Mucosa of stomach (tissue), 1 donor: ENCODE data around the gene KRTAP4-5.
"Not testable (repeated sequence)": the region's sequence is repeated elsewhere in the genome, so short reads cannot be mapped to it uniquely, and the experiment has no call there.

Experiments used
- H3K27me3 ChIP-seq: one replicate; pipeline ENCODE4 v1.7.0; 2013; ENCODE audit warnings: mild to moderate bottlenecking, low read length; ENCODE audit not compliant: control insufficient read depth, insufficient read depth
- H3K36me3 ChIP-seq: one replicate; pipeline ENCODE4 v1.7.0; 2013; ENCODE audit warnings: low read length; ENCODE audit not compliant: control insufficient read depth, insufficient read depth
- H3K4me1 ChIP-seq: one replicate; pipeline ENCODE4 v1.7.0; 2013; ENCODE audit warnings: mild to moderate bottlenecking, low read length; ENCODE audit not compliant: control insufficient read depth, insufficient read depth
- H3K4me3 ChIP-seq: one replicate; pipeline ENCODE4 v1.7.0; 2013; ENCODE audit warnings: low read length
- H3K9ac ChIP-seq: one replicate; pipeline ENCODE4 v1.7.0; 2013; ENCODE audit warnings: mild to moderate bottlenecking, low read length, moderate library complexity
- H3K9me3 ChIP-seq: one replicate; pipeline ENCODE4 v1.7.0; 2013; ENCODE audit warnings: mild to moderate bottlenecking, low read length, moderate library complexity; ENCODE audit not compliant: control insufficient read depth
- donor health status: Pancreatic carcinoma.

Gene KRTAP4-5

DNA sequence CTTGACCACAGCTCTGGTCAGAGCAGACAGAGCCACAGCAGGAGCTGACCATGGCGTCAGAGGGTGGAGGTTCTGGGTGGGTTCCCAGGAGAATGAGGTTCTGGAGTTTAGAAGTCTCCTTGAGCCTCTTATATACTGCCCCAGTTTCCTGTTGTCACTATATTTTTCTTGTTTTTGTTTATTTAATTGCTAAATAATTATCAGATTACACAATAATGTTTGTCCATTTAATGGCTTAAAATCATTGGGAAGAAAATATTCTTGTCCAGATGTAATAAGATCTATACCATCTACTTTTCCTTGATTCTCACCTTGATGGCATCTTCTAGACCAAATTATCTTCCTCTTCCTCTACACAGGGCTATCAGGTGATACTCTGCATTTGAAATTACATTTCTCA lies 18.5 kb upstream of the KRTAP4-5 start, which contains the start of gene KRTAP4-3:
Gene KRTAP4-3 (minus strand): TSS at position 101 of the 400 bp plus-strand sequence. CDS start 49 bp downstream, at position 52.
- H3K9ac ChIP-seq, result no peak within 1 kb of the TSS
- no peak within 1 kb of the TSS for H3K4me3 ChIP-seq
- no peaks in the 10 kb centered on the region for H3K9me3 ChIP-seq
- no peaks in the 10 kb centered on the region for H3K36me3 ChIP-seq
- no peaks in the 10 kb centered on the region for H3K4me1 ChIP-seq
- no peaks in the 10 kb centered on the region for H3K27me3 ChIP-seq

DNA sequence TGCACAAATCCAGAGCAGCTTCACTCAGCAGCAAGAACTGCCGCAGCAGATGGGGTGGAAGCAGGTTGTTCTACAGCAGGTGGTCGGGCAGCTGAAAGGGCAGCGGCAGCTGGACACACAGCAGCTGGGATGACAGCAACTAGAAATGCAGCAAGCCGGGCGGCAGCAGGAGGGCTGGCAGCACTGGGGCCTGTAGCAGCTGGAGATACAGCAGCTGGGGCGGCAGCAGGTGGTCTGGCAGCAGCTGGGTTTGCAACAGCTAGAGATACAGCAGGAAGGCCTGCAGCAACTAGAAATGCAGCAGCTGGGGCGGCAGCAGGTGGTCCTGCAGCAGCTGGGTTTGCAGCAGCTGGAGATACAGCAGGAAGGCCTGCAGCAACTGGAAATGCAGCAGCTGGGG lies 17.9 kb upstream of the KRTAP4-5 start:
- H3K36me3 ChIP-seq, result no peaks in the 10 kb centered on the region
- no peak overlapping the region for H3K9ac ChIP-seq
- no peak overlapping the region for H3K4me3 ChIP-seq
- no peaks in the 10 kb centered on the region for H3K4me1 ChIP-seq
- no peaks in the 10 kb centered on the region for H3K27me3 ChIP-seq
- no peaks in the 10 kb centered on the region for H3K9me3 ChIP-seq

DNA sequence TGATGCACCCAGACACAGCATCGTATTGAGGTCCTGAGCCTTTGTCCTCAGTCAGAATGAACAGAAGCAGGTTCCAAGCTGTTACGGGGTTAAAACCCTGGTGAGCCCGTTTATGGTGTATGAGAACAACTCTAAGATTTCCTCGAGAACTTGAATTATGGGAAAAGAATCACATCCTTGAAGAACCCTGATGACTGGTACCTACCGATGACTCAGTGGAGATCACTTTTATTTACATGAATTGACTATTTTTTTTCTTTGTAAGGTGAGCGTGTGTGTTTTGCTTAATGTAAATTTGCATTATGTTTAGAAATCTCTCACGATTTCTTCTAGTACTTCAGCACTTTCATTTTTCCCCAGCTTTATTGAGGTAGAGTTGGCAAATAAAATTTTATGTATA lies 14.2 kb upstream of the KRTAP4-5 start:
- Histone ChIP-seq H3K4me3 (no peak overlapping the region), H3K4me1 (no peaks in the 10 kb centered on the region), H3K9me3 (no peaks in the 10 kb centered on the region), H3K9ac (no peak overlapping the region), H3K36me3 (no peaks in the 10 kb centered on the region), H3K27me3 (no peaks in the 10 kb centered on the region)

DNA sequence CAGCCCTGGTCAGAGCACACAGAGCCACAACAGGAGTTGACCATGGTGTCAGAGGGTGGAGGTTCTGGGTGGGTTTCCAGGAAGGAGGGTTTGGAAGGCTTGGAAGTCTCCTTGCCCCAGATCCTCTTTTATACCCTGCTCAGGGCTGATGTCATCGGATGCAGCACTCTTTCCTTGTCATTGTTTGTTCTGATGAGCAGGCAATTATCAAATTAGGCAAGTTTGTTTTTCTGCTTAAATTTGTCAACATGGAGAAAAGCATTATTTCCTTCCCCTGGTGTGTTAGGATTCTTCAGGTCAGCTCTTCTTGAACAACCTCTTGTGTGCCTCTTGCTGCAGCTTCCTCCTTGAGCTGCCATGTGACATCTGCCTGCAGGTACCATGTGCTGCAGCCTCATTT lies 11.0 kb upstream of the KRTAP4-5 start, which contains the start of gene KRTAP4-4:
Gene KRTAP4-4 (minus strand): TSS at position 101 of the 400 bp plus-strand sequence. CDS start 57 bp downstream, at position 44.
- no peaks in the 10 kb centered on the region for H3K27me3 ChIP-seq
- no peaks in the 10 kb centered on the region for H3K36me3 ChIP-seq
- H3K9ac ChIP-seq, result no peak within 1 kb of the TSS
- no peaks in the 10 kb centered on the region for H3K9me3 ChIP-seq
- H3K4me3 ChIP-seq, result no peak within 1 kb of the TSS
- H3K4me1 ChIP-seq, result no peaks in the 10 kb centered on the region

DNA sequence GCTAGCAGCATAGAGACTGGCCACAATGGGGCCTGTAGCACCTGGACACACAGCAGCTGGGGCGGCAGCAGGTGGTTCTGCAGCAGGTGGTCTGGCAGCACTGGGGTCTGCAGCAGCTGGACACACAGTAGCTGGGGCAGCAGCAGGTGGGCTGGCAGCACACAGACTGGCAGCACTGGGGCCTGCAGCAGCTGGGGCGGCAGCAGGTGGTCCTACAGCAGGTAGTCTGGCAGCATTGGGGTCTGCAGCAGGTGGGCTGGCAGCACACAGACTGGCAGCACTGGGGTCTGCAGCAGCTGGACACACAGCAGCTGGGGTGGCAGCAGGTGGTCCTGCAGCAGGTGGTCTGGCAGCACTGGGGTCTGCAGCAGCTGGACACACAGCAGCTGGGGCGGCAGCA lies 10.6 kb upstream of the KRTAP4-5 start:
- H3K27me3 ChIP-seq, H3K9ac ChIP-seq, H3K4me1 ChIP-seq, H3K36me3 ChIP-seq, H3K9me3 ChIP-seq, H3K4me3 ChIP-seq: not testable (repeated sequence)

DNA sequence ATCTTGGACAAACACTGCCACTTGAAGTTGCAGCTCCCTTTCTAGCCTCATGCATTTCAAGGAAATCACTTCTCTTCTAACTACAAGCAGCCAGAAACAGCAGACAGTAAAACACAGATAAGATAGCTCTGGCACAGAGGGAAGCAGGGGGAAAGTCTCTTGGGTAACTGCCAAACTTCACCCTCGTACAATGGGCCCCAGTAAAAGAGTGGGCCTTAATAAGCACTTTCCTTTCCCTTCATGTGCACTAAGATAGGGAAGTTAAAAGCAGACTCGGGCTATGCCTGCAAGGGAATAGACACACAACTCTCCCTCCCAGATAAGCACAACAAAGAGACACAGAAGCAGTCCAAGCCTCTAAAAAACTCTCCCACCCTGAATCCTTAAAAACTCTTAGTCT lies 4.2 kb upstream of the KRTAP4-5 start:
- H3K9me3 ChIP-seq, result no peaks in the 10 kb centered on the region
- H3K9ac ChIP-seq, result no peak overlapping the region
- H3K36me3 ChIP-seq, result no peaks in the 10 kb centered on the region
- H3K4me1 ChIP-seq, result no peaks in the 10 kb centered on the region
- no peaks in the 10 kb centered on the region for H3K27me3 ChIP-seq
- no peak overlapping the region for H3K4me3 ChIP-seq

DNA sequence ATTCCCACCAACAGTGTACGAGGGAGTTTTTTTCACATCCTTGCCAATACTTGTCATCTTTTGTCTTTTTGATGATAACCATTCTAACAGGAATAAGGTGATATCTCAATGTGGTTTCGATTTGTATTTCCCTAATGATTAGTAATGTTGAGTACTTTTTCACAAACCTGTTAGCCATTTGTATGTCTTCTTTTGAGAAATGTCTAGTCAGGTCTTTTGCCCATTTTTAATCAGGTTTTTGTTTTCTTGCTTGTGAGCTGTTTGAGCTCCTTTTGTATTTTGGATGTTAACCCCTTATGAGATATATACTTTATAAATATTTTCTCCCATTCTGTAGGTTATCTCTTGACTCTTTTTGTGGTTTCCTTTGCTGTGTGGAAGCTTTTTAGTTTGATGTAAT lies 1.9 kb upstream of the KRTAP4-5 start:
- H3K36me3 ChIP-seq, result no peaks in the 10 kb centered on the region
- H3K9ac ChIP-seq, result no peak overlapping the region
- H3K27me3 ChIP-seq, result no peaks in the 10 kb centered on the region
- no peaks in the 10 kb centered on the region for H3K4me1 ChIP-seq
- no peak overlapping the region for H3K4me3 ChIP-seq
- no peaks in the 10 kb centered on the region for H3K9me3 ChIP-seq

DNA sequence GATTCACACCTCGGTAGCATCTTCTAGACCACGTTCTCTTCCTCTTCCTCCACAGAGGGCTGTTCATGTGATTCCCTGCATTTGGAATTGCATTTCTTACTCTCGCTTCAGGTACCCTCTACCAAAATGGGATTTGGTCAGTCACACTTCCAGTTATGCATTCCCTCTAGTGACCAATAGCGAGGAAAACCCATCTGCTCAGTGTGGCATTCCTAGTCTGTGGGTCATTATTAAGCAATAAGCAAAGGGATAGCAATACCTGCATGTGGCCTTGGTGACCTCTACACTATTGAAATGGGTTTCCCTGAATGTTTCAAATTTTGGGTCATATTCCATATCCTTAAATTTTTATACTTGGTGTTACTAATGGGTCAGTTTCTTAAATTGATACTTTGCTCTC lies 401 bp upstream of the KRTAP4-5 start:
- no peaks in the 10 kb centered on the region for H3K27me3 ChIP-seq
- H3K4me3 ChIP-seq, result no peak overlapping the region
- no peaks in the 10 kb centered on the region for H3K36me3 ChIP-seq
- H3K9me3 ChIP-seq, result no peaks in the 10 kb centered on the region
- no peaks in the 10 kb centered on the region for H3K4me1 ChIP-seq
- H3K9ac ChIP-seq, result no peak overlapping the region

DNA sequence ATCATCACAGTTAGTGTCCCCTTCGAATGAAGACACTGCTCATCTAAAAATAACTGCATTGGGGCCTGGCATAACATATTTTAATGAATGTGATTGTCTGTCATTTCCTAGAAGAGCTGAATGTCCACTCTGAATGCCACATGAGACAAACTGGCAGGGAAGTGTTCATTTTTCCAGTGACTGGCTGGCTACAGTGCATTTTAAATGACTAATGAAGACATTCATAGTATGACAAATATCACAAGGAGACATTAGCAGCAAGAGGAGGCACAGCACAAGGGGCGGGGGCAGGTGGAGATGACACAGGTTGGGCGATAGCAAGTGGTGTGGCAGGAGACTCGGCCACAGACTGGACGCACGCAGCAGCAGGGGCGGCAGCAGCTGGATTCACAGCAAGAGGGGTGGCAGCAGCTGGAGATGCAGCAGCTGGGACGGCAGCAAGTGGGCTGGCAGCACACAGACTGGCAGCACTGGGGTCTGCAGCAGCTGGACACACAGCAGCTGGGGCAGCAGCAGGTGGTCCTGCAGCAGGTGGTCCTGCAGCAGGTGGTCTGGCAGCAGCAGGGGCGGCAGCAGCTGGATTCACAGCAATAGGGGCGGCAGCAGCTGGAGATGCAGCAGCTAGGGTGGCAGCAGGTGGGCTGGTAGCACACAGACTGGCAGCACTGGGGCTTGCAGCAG lies 514 bp downstream of the KRTAP4-5 start:
- not testable (repeated sequence) for H3K9ac ChIP-seq, H3K9me3 ChIP-seq, H3K4me1 ChIP-seq, H3K27me3 ChIP-seq, H3K4me3 ChIP-seq, H3K36me3 ChIP-seq

DNA sequence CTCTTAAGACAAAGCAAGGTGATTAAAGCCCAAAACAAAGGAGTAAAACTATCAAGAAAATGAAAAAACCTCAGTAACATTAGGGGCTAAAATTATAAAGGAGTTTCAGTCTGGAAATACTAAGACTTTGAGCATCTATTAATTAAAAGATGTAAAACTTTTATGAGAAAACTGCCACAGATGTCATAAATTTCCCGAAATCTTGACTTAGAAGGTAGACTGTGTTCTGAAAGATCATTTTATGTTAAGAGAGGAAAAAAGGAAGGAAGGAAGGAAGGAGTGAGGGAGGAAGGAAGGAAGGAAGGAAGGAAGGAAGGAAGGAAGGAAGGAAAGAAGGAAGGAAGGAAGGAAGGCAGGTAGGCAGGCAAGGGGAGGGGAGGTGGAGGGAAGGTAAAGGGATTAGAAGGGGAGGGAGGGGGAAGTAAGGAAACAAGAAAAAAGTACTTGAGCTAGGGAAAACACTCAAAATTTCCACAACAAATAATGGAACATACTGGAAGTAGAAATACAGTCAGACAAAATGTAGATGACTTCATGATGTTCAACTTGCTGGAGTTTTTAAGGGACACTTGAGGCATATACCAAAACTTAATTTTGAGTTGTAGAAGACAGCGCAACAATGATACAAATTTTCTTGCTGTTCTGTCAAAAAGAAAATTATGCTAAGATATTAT lies 2.0 kb downstream of the KRTAP4-5 start:
- Histone ChIP-seq H3K27me3 (no peaks in the 10 kb centered on the region), H3K4me1 (no peaks in the 10 kb centered on the region), H3K9me3 (no peaks in the 10 kb centered on the region), H3K9ac (no peak overlapping the region), H3K36me3 (no peaks in the 10 kb centered on the region), H3K4me3 (no peak overlapping the region)

DNA sequence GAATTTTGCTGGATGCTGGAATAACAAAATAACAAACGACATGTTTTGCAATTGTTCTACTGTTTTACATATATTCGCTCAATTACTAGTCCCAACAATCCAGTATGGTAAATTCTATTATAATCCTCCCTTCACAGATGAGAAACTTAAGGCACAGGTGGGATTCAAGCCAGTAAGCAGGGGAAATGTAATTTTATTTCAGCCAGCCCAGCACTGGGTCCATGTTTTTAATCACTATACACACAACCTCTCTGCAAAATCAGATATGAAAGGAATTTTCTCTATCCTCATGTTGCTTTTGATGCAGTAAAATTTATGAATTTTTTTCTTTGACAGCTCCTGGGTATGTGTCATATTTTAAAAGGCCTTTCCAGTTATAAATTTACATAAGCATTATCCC lies 4.4 kb downstream of the KRTAP4-5 start:
- Histone ChIP-seq H3K36me3 (no peaks in the 10 kb centered on the region), H3K4me1 (no peaks in the 10 kb centered on the region), H3K4me3 (no peak overlapping the region), H3K9me3 (no peaks in the 10 kb centered on the region), H3K9ac (no peak overlapping the region), H3K27me3 (no peaks in the 10 kb centered on the region)

DNA sequence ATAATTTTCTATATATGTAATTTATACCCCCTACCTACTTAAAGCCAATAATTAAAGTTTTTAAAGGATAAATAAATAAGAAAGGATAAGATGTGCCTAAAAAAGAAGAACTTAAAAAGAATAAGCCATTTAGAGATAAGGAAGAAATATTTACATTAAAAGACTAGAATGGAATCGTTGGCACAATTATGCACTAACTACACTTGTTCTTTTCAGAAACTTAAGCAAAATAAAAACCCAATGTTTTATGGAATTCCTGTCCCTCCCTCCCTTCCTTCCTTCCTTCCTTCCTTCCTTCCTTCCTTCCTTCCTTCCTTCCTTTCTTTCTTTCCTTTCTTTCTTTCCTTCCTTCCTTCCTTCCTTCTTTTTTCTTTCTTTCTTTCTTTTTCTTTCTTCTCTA lies 4.8 kb downstream of the KRTAP4-5 start:
- no peak overlapping the region for H3K9ac ChIP-seq
- no peak overlapping the region for H3K4me3 ChIP-seq
- H3K9me3 ChIP-seq, result no peaks in the 10 kb centered on the region
- H3K27me3 ChIP-seq, result no peaks in the 10 kb centered on the region
- no peaks in the 10 kb centered on the region for H3K4me1 ChIP-seq
- no peaks in the 10 kb centered on the region for H3K36me3 ChIP-seq
